Tibial nerve (tissue), 4 donors: ENCODE data around the gene HERC6. TPM values are rescaled to one million over a fixed set of nuclear protein-coding genes. Genes with fewer than 3 reads are reported as not detected.

Experiments
- DNase-seq, 2 donors: peaks; one replicate each; pipeline ENCODE4 v3.0.0-alpha.2; 2019; ENCODE audit warnings: low spot score in 2 of 2
- H3K27ac ChIP-seq, 4 donors: fragments of 200-600 bp; sonication (generic) in 3 of 4; one replicate each; pipeline ENCODE4 v1.5.1; 2017 to 2019; ENCODE audit warnings: mild to moderate bottlenecking in 1 of 4
- H3K27me3 ChIP-seq, 2 donors: fragments of 200-600 bp; sonication (generic) in 1 of 2; one replicate each; pipeline versions ENCODE4 v1.5.1 to v1.6.0; 2017 to 2019
- H3K36me3 ChIP-seq, 3 donors: fragments of 200-600 bp; sonication (generic); one replicate each; pipeline ENCODE4 v1.5.1; 2018 to 2019
- H3K4me1 ChIP-seq, 4 donors: fragments of 200-600 bp; sonication (generic) in 3 of 4; one replicate each; pipeline ENCODE4 v1.5.1; 2017 to 2019
- H3K4me3 ChIP-seq, 4 donors: fragments of 200-600 bp; sonication (generic) in 3 of 4; one replicate each; pipeline ENCODE4 v1.5.1; 2017 to 2019; ENCODE audit warnings: mild to moderate bottlenecking in 1 of 4, moderate library complexity in 1 of 4
- H3K9me3 ChIP-seq, 4 donors: fragments of 200-600 bp; sonication (generic) in 3 of 4; one replicate each; pipeline ENCODE4 v1.5.1; 2017 to 2019
- CTCF ChIP-seq, 5 experiments: fragments of 200-600 bp in 3 of 5; fragments of 450-650 bp in 2 of 5; sonication (generic) in 3 of 5; IDR thresholded peaks; one replicate each; pipeline ENCODE4 v1.5.1; 2016 to 2019; ENCODE audit warnings: antibody characterized with exemption in 5 of 5, mild to moderate bottlenecking in 3 of 5, moderate library complexity in 2 of 5
- EP300 ChIP-seq, 2 donors: sonication (generic); formaldehyde crosslinking; IDR thresholded peaks; one replicate each; pipeline ENCODE4 v1.6.1; 2017; ENCODE audit warnings: antibody characterized with exemption in 2 of 2, mild to moderate bottlenecking in 1 of 2
- POLR2A ChIP-seq, 2 donors: fragments of 450-650 bp; IDR thresholded peaks; one replicate each; pipeline ENCODE4 v1.6.1; 2017; ENCODE audit warnings: antibody characterized with exemption in 2 of 2, mild to moderate bottlenecking in 2 of 2, moderate library complexity in 2 of 2
- WGBS, 2 donors: methylation state at CpG; one replicate each; pipeline ENCODE4 v1.1.5; 2018; 5-methylcytosine and 5-hydroxymethylcytosine counted together
- total RNA-seq, 4 donors: library from RNA; depleted of rRNA; stranded (reverse); fragments of >200 nt; gene quantifications; one replicate each; pipeline ENCODE4 v1.1.0, GENCODE V29; 2016

HERC6 gene
- total RNA-seq, 4 donors from 2014 or later = 6.0 to 19.2 (median 13.2) TPM

- Histone ChIP-seq H3K4me1 (no peaks in the 10 kb centered on the region), H3K36me3 (peaks cover 0 to 73% (median 0%) of the 10 kb centered on the region in 3 donors), H3K4me3 (no peak overlapping the region), H3K27me3 (no peaks in the 10 kb centered on the region), H3K27ac (no peak overlapping the region), H3K9me3 (no peaks in the 10 kb centered on the region)
- no peak for DNase-seq
- TF ChIP-seq CTCF (IDR thresholded peaks at IDR 0.05) (no peak), POLR2A (IDR thresholded peaks at IDR 0.05) (no peak)
- WGBS, 2 donors = 52 to 58% methylated on average over 1 of the region's 1 CpG
Measured at GRCh38 chr4:88413801-88414200, 35.1 kb downstream of the HERC6 start.

- Histone ChIP-seq H3K27me3 (no peaks in the 10 kb centered on the region), H3K36me3 (peaks cover 0 to 68% (median 0%) of the 10 kb centered on the region in 3 donors), H3K27ac (no peak overlapping the region), H3K9me3 (no peaks in the 10 kb centered on the region), H3K4me1 (no peaks in the 10 kb centered on the region), H3K4me3 (no peak overlapping the region)
- no peak for DNase-seq
- WGBS, 2 donors = 79 to 83% methylated on average over 4 of the region's 4 CpGs
- no peak for TF ChIP-seq CTCF (IDR thresholded peaks at IDR 0.05)
- TF ChIP-seq POLR2A (IDR thresholded peaks at IDR 0.05) = no peak
- TF ChIP-seq EP300 (IDR thresholded peaks at IDR 0.05) = no peak
Measured at GRCh38 chr4:88414755-88415154, 36.1 kb downstream of the HERC6 start.

GRCh38 chr4:88415982-88416381 is 37.3 kb downstream of the HERC6 start:
- TF ChIP-seq CTCF (IDR thresholded peaks at IDR 0.05) (no peak), POLR2A (IDR thresholded peaks at IDR 0.05) (no peak)
- no peak overlapping the region for H3K4me3 ChIP-seq
- H3K27ac ChIP-seq = no peak overlapping the region
- no peak for DNase-seq
- H3K4me1 ChIP-seq = no peaks in the 10 kb centered on the region
- peaks cover 0 to 56% (median 0%) of the 10 kb centered on the region in 3 donors for H3K36me3 ChIP-seq
- no peaks in the 10 kb centered on the region for H3K27me3 ChIP-seq
- no peaks in the 10 kb centered on the region for H3K9me3 ChIP-seq
- 73 to 75% methylated on average over 2 of the region's 2 CpGs for WGBS, 2 donors

- no peaks in the 10 kb centered on the region for H3K4me1 ChIP-seq
- H3K36me3 ChIP-seq = peaks cover 0 to 41% (median 0%) of the 10 kb centered on the region in 3 donors
- H3K9me3 ChIP-seq = no peaks in the 10 kb centered on the region
- no peak overlapping the region for H3K27ac ChIP-seq
- H3K27me3 ChIP-seq = no peaks in the 10 kb centered on the region
- 48 to 72% methylated on average over 3 of the region's 3 CpGs for WGBS, 2 donors
- no peak overlapping the region for H3K4me3 ChIP-seq
- TF ChIP-seq CTCF (IDR thresholded peaks at IDR 0.05) = no peak
- TF ChIP-seq POLR2A (IDR thresholded peaks at IDR 0.05) = no peak
- no peak for TF ChIP-seq EP300 (IDR thresholded peaks at IDR 0.05)
- no peak for DNase-seq
Measured at GRCh38 chr4:88418411-88418810, 39.8 kb downstream of the HERC6 start.

- Histone ChIP-seq H3K9me3 (no peaks in the 10 kb centered on the region), H3K27ac (no peak overlapping the region), H3K4me3 (no peak overlapping the region), H3K27me3 (no peaks in the 10 kb centered on the region), H3K36me3 (peaks cover 0 to 28% (median 0%) of the 10 kb centered on the region in 3 donors), H3K4me1 (no peaks in the 10 kb centered on the region)
- TF ChIP-seq EP300 (IDR thresholded peaks at IDR 0.05) = no peak
- no peak for TF ChIP-seq POLR2A (IDR thresholded peaks at IDR 0.05)
- no peak for TF ChIP-seq CTCF (IDR thresholded peaks at IDR 0.05)
- DNase-seq = no peak
- WGBS, 2 donors = 84 to 87% methylated on average over 5 of the region's 5 CpGs
Measured at GRCh38 chr4:88419874-88420273, 41.2 kb downstream of the HERC6 start.
